Fibroblast of mammary gland (primary cell): ENCODE results near the gene RABEP2.

Source experiments
- DNase-seq: peaks from one replicate; pipeline ENCODE4 v3.0.0-alpha.2; 2010; ENCODE audit warnings: low read depth
- H3K4me3 ChIP-seq: 2 replicates; pipeline ENCODE4 v1.5.1; 2011; ENCODE audit warnings: low read depth, mild to moderate bottlenecking, low read length, moderate library complexity; ENCODE audit not compliant: control insufficient read depth
- CTCF ChIP-seq: conservative IDR thresholded peaks from 2 replicates; pipeline ENCODE4 v1.5.1; 2011; ENCODE audit warnings: low read depth, low read length, inconsistent platforms; ENCODE audit not compliant: control insufficient read depth, insufficient read depth

The RABEP2 gene

GRCh38 chr16:28964072-28964471 lies 39.0 kb upstream of the RABEP2 start:
- no peak for DNase-seq
- no peak overlapping the region for H3K4me3 ChIP-seq
- TF ChIP-seq CTCF: no peak

DNA sequence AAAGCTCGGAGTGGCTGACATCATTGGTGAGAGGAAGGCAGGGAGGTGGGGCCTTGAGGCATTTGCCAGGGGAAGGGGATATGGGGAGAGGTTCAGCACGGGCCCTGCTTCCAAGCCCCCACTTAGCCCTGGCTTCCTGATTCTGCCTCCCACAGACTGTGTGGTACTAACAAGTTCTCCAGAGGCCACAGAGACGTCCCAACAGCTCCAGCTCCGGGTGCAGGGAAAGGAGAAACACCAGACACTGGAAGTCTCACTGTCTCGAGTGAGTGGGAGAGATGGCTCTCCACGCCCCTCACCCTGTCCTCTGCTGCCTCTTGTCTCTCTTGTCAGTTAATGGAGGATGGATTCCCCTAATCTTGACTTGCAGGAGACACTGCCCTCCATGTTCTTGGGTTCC lies 33.8 kb upstream of the RABEP2 start:
- no peak for DNase-seq
- no peak for TF ChIP-seq CTCF
- no peak overlapping the region for H3K4me3 ChIP-seq

GRCh38 chr16:28958216-28958615 lies 33.2 kb upstream of the RABEP2 start:
- DNase-seq: no peak
- no peak overlapping the region for H3K4me3 ChIP-seq
- no peak for TF ChIP-seq CTCF

DNA sequence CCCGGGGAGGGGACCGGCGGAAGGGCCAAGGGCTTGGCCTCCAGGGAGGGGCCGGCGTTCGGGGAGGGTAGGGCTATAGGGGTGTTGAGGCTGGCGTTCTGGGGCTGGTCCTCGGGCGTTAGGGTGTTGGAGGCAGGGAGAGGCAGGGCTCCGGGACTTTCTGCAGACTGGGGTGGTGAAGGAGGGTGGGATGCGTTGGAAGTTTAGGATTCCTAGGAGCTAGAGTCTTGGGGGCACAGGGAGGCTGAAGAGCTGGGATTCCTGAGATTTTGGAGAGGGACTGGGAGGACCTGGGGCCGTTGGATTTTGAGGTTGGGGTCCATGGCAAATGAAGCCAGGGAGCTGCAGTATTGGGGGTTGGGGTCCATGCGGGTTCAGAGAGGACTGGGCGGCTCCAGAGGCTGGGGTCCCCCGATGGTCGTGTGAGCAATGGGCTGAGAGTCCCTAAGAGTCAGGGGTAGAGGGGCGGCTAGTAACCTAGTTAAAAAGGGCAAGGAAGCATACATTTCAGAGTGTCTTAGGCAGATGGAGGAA lies 26.4 kb upstream of the RABEP2 start:
- no peak for DNase-seq
- TF ChIP-seq CTCF: no peak
- peak overlapping the region; percentile 81 for H3K4me3 ChIP-seq

DNA sequence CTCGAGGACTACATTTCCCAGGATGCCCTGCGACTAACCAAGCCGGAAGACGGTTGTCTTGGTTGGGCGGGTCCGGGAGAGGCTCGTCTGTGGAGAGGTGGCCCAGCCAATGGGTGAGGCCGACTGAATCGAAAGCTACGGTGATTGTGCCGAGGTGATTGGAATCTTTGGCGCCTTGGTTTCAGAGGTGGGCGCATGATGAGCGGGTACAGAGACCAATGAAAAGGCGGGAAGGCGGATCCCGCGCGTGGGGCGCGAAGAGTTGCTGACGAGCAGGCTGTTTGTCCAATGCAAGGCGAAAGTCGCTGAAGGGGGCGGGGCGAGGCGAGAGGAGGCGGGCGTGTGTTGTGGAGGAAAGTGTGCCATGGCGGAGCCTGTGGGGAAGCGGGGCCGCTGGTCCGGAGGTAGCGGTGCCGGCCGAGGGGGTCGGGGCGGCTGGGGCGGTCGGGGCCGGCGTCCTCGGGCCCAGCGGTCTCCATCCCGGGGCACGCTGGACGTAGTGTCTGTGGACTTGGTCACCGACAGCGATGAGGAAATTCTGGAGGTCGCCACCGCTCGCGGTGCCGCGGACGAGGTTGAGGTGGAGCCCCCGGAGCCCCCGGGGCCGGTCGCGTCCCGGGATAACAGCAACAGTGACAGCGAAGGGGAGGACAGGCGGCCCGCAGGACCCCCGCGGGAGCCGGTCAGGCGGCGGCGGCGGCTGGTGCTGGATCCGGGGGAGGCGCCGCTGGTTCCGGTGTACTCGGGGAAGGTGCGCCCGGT lies 25.8 kb upstream of the RABEP2 start, which contains the start of gene NFATC2IP:
Gene NFATC2IP, plus strand, starts transcription at position 290 of the 762 bp plus-strand sequence. Its CDS starts 75 bp downstream, at position 365.
- no peak for TF ChIP-seq CTCF
- peak; percentile 100 for DNase-seq
- peak within 1 kb of the TSS; percentile 81 for H3K4me3 ChIP-seq

DNA sequence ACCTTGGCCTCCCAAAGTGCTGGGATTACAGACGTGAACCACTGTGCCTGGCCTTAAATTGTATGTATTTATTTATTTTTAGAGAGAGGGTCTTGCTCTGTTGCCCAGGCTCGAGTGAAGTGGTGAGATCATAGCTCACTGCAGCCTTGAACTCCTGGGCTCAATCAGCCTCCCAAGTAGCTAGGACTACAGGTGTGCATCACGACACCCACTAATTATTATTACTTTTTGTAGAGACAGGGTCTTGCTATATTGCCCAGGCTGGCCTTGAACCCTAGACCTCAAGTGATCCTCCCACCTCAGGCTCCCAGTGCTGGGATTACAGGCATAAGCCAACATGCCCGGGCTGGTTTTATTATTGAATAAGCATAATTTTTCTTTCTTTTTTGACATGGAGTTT lies 21.6 kb upstream of the RABEP2 start:
- TF ChIP-seq CTCF: no peak
- no peak for DNase-seq
- H3K4me3 ChIP-seq: no peak overlapping the region
